GM21717 (cell line): ENCODE data around the gene LIPK.
"Not testable (repeated sequence)": the region's sequence is repeated elsewhere in the genome, so short reads cannot be mapped to it uniquely, and the experiment has no call there.

Source experiments
- ATAC-seq: cut with Tn5 transposase; IDR thresholded peaks from one replicate; pipeline ENCODE4 v1.9.1; 2021; ENCODE audit warnings: mild to moderate bottlenecking, moderate library complexity; ENCODE audit not compliant: unreplicated experiment

LIPK gene

DNA sequence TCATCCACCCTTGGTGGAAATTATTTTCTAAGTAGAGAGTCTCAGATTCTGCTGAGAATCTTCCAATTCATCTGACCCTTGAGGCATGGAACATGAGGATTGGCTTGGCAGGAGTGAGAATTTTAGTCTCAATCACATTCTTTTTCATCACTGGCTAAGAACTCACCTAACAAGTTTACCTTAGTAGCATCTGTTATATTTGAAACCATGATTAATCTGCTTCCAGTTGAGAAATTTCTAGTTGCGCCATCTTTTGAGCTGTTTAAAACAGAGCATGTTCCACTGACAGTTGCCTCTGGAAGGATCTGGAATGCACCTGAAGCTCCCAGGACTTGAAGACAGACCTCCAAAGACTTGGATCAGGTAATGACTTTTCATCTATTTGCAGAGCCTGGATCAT is at the start of gene LIPK:
LIPK (plus strand) TSS at position 292 of the 400 bp plus-strand sequence. CDS start 18,295 bp downstream, outside the sequence.
- ATAC-seq, result no peak

DNA sequence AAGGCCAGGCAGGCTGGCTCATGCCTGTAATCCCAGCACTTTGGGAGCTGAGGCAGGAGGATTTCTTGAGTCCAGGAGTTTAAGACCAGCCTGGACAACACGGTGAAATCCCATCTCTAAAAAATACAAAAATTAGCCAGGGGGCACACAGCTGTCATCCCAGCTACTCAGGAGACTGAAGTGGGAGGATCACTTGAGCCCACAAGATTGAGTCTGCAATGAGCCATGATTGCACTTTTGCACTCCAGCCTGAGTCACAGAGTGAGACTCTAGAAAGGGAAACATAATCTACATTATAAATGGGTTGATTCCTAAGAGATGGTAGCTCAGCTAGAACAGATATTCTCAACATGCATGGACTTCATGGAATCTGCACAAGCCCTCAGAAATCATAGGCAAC is 48.1 kb upstream of the LIPK start:
- ATAC-seq, result no peak

GRCh38 chr10:88659725-88660597 is 46.1 kb upstream of the LIPK start:
- no peak for ATAC-seq

DNA sequence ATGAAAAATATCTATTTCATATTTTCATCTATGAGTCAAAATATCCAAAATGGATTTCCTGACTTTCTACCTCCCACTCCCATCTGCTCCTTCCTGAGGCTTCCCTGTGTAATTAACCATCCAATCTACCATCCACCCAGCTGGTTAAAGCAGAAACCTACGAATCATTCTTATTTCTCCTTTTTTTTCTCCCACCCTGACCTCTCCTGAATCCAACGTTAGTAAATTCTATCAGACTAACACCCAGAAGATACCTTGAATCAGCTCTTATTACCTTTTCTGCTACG is 45.5 kb upstream of the LIPK start:
- ATAC-seq, result no peak

- no peak for ATAC-seq
Measured at GRCh38 chr10:88661018-88661417, 45.0 kb upstream of the LIPK start.

DNA sequence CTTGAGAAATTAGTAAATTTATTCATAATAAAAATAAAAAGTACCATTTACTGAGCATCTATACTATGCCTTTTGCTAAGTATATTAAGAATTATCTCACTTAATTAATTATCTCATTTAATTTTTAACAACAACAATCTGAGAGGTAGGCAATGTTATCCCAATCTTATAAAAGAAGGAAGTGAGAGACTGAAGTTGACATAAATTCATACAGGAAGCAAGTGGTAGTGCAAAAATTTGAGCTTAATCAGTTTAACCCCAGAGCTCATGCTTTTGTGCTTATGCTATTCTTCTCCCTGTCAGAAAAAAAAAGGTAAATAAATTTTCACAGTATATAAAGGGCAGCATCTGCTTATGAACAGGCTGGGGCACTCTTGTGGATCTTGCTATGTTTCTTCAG is 44.5 kb upstream of the LIPK start:
- no peak for ATAC-seq

GRCh38 chr10:88663153-88663552 is 42.9 kb upstream of the LIPK start:
- ATAC-seq, result not testable (repeated sequence)

GRCh38 chr10:88664142-88664541 is 41.9 kb upstream of the LIPK start, which contains the start of gene LIPF:
Gene LIPF, plus strand, starts transcription at chr10:88664442. Its CDS starts 2,856 bp downstream, at chr10:88667298.
- ATAC-seq, result no peak

DNA sequence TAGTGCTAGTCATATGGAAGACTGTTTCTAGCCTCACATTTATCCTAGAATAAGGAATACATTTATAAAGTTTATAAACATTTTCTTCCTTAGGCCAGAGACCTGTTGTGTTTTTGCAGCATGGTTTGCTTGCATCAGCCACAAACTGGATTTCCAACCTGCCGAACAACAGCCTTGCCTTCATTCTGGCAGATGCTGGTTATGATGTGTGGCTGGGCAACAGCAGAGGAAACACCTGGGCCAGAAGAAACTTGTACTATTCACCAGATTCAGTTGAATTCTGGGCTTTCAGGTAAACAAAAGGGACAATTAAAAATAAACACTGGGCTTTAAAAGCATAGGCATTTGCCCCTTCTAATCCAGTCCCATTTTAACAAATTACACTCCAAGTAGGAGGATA is 37.6 kb upstream of the LIPK start:
- no peak for ATAC-seq

DNA sequence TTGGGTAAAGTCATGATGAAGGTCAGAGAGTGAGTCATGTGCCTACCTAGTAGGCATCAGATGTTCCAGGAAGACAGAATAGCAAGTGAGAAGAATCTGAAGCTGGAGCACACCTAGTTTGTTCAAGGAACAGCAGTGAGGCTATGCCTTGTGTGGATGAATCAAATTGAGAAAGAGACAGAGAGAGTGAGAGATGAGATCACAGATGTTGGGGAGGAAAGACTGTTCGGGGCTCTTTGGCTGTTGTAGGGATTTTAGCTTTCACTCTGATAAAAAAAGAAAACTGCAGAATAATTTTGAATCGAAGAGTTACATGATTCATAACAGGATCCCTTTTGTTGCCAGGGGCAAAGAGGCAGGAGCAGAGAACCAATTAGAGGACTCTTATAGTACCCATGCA is 35.6 kb upstream of the LIPK start:
- peak; percentile 49 for ATAC-seq

DNA sequence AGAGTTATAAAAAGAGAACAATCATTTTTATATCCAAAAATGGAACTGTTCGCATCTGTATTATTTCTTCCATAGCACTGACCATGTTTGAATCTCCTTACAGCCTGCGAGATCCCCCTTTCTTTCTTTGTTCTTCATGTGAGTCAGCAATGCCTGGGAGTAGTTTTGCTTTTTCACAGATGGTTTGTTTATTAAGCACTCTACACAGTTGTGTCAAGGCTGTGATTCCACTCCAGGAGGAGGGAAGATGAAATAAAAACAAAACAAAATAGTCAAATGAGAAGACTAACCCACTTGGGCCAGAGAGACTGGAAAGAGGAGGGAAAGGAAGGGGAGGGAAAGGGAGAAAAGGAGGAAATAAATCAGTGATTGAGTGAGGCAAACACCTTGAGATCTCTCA is 34.0 kb upstream of the LIPK start:
- ATAC-seq, result no peak

DNA sequence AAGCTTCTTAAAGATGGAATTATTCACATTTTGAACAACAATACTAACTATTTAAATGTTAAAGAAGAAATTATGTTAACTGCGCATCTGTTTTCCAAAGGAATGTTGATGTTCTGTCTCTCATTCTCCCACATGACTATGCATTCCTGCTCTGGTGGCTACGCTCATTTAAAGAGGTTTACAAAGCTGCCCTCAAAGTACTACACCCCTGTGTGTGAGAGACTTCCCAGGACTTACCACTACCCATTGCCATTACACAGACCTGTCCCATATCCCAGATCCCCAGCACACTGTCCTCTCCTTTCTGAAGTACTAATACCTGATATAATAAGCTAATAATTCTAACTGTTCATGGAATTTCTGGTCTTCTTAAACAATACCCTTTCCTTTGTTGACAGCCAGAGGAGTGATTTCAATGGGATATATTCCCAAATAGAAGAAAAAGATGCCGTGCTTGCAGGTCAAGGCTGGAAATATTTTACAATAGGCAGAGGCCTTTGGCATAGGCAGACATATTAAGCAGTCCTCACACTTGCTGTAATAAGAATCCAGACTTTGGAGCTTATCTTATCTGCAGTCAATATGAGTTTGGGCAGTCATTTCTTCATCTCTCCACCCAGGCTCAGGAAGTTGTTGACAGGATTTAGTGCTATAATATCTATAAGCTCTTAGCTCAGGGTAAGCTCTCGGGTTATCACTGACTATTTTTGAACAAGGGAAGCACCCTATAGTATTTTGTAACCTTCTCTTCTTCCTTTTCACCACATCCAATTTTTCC is 29.6 kb upstream of the LIPK start:
- ATAC-seq, result no peak

GRCh38 chr10:88680958-88681357 is 25.1 kb upstream of the LIPK start:
- no peak for ATAC-seq

DNA sequence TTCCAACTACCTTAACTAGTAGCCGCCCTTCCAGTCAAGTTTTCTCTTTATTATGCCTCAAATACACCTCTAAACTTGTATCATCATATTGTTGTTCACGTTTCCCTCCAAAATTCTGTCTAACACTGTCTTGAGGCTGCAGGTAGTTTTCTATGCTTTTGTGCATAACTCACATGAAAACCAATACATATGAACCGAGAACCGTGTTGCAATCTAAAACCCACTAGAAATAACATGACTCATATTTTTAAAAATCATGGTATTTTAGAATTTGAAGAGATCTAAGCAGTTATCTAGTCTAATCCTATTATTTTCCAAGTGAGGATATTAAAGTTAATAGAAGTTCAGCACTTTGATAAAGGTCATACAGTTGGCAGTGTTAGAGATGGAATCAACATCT is 23.6 kb upstream of the LIPK start:
- no peak for ATAC-seq

DNA sequence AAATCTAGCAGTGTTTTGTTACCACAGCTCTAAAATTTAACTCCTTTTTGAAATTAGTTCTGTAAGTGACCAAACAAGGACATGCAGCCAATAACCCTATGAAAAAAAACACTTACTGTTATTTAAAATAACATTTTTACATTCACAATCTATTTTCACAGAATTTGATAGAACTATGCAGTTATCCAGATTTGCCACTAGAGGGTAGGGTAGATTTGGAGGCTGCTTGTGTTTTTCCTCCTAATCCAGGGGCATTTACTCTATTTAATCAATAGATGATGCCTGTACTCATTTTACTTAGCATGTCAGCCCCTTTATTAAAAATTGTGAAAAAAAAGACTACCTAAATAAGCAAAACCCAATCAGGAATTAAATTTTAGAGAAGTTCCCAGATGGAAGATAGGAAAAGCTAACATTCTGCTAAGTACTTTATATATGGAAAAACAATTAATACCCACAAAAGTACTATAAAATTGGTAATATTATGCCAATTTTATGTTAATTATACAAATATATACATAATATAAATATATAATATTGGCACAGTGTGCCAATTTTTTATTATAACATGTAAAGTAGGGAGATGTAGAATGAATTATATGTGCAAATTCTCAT is 18.1 kb upstream of the LIPK start:
- ATAC-seq, result no peak

DNA sequence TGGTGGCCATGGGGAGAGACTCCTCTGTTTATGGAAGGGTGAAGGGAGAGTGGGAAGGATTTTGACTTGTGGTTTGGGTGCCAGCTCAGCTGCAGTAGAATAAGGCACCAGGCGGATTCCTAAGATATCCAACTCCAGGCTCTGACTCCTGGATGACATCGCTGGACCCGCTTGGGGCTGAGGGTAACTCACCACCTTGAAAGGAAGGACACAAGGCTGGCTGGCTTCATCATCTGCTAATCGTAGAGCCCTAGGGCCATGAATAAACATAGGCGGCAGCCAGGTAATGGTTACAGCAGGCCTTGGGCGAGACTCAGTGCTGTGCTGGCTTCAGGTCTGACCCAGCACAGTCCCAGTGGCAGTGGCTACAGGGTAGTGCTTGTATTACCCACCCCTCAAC is 16.7 kb upstream of the LIPK start:
- ATAC-seq, result no peak

DNA sequence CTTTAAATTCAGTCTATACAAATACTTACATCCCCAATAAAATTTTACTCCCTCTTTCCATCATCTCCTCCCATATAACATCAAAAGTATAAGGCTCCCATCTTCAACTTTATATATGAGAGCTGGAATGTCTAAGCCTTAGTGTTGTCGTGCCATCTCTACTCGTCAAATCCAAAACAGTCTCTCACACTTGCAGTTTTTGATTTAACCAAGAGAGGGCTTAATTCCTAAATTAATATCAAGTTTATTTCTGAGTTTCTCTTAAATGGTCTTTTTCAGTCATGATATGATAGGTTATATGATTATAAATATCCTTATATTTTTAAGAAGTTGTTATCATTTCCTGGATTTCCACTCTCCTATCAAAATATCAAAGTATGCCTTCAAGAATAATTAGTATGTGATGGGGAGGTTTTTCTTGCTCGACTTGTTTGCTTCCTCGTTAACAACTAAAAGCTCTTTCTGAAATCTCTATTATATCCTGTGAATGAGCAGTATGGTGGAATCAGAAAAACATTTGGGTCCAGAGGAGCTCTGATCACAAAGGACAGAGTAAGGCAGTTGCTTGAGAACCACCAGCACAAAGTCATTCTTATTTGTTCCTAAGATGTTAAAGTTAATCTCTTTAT is 12.5 kb upstream of the LIPK start:
- no peak for ATAC-seq

DNA sequence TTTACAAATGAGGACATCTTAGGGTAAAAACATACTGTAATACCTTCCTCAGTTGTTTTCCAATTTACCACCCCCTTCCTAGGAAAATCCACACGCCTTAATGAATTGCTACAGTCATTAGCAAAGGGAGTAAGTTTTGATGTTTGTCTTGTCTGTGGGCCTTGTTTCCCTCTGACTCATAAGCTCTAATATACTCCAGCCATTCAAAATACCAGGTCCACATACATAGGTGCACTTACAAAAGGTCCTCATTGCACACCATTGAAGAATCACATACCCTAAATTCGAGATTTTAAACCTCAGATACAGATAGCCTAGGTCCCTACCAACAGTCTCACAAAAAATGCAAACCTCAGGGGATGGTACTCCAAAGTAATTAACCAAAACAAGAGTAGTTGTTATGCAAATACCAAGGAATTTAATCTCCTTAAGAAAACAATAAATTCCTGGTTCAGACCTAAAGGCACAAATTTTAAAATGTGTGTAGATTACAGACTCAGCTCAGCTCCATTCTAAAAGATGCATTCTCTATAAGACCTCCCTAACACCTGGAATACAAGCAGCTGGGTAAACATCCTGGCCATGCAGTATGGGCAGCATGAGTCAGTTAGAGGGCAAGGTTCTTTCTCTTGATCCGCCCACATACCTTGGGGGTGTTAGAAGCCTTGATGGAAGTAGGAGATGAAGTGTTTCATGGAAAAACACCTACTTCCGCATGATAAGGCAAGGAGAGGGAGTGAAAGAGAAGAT is 3.0 kb upstream of the LIPK start:
- no peak for ATAC-seq

- ATAC-seq, result no peak
Measured at GRCh38 chr10:88707429-88708155, 1.5 kb downstream of the LIPK start.

GRCh38 chr10:88709361-88709760 is 3.3 kb downstream of the LIPK start:
- not testable (repeated sequence) for ATAC-seq
